Measurements from ENCODE around the gene GPANK1.

Gene GPANK1

GRCh38 chr6:31614684-31615578 lies 49.9 kb downstream of the GPANK1 start, which contains the start of gene AIF1:
Gene AIF1 (plus strand): TSS chr6:31615234. CDS start chr6:31615330, 96 bp downstream.
- no peak for DNase-seq

- no peak for DNase-seq
These were observed 50.6 kb downstream of the GPANK1 start for GRCh38 chr6:31614075-31614619.

All from CD4-positive, alpha-beta T cell treated with Interleukin-4 for 4 hours (primary cell).